ENCODE results near the gene LYZL4.

GRCh38 chr3:42421818-42422796, 11.7 kb upstream of the LYZL4 start:
- TF ChIP-seq CTCF (IDR thresholded peaks at IDR 0.05) (no peak), EZH2 (IDR thresholded peaks at IDR 0.05; ENCODE audit: borderline replicate concordance, insufficient read depth, low read depth, low read length, poor library complexity, severe bottlenecking) (no peak)

Measured in B cell (primary cell).